Amniotic epithelial cell (primary cell): ENCODE measurements around the gene PWWP2B.
A peak's percentile ranks its signal among the peaks of the same experiment; 100 is the strongest.
"Not testable (repeated sequence)": the region's sequence is repeated elsewhere in the genome, so short reads cannot be mapped to it uniquely, and the experiment has no call there.

Source experiments
- DNase-seq: peaks from one replicate; pipeline ENCODE4 v3.0.0-alpha.2; 2010; ENCODE audit warnings: low read depth

Gene PWWP2B

DNA sequence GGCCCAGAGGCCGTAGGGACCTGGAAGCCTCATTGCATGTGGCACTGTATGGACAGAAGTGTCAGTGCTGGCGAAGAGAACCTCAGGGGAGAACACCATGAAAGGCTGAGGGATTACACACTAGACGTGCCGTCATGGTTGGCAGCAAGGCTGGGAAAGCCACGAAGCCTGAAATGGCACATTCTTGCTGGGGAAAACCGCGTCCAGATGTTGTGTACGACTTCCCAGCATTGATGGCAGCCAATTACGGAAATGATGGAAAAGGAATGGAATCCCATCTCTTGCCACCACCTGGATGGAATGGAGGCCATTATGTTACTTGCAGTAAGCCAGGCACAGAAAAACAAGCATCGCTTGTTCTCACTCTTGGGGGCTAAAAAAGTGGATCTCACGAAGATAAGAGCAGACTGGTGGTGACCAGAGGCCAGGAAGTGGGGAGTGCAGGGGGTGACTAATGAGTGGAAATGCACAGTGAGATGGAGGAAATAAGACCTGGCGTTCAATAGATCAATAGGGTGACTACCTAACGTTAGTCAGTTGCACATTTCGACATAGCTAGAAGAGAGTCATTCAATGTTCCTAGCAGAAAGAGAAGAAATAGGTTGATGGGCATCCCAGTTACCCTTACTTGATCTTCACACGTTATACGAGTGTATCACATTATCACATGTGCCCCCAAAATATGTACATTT, 14.6 kb upstream of the PWWP2B start:
- no peak for DNase-seq

GRCh38 chr10:132383101-132383500, 13.9 kb upstream of the PWWP2B start:
- DNase-seq: no peak

GRCh38 chr10:132383751-132384196, 13.2 kb upstream of the PWWP2B start:
- no peak for DNase-seq

- no peak for DNase-seq
Measured at GRCh38 chr10:132384618-132385388, 12.2 kb upstream of the PWWP2B start.

- no peak for DNase-seq
Measured at GRCh38 chr10:132385389-132385667, 11.7 kb upstream of the PWWP2B start.

GRCh38 chr10:132385721-132386418, 11.1 kb upstream of the PWWP2B start:
- no peak for DNase-seq

DNA sequence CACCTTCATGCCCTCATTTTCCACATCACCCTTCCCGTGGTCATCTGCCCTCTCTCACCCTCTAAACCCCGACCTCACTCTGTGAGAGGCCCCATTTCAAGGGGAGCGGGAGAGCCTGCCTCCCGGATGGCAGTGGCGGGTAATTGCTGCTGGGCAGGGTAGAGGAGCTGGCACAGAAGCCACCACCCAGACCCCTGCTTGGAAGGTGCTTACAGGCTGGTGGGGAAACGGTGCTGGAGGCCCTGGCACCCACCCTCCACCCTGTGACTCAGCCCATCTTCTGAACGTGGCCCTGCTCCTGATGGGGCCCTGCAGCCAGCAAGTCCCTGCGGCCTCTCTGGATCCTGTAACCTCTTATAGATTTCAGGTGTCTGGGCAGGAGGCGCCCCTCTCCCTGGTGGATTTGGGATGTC, 10.6 kb upstream of the PWWP2B start:
- no peak for DNase-seq

DNA sequence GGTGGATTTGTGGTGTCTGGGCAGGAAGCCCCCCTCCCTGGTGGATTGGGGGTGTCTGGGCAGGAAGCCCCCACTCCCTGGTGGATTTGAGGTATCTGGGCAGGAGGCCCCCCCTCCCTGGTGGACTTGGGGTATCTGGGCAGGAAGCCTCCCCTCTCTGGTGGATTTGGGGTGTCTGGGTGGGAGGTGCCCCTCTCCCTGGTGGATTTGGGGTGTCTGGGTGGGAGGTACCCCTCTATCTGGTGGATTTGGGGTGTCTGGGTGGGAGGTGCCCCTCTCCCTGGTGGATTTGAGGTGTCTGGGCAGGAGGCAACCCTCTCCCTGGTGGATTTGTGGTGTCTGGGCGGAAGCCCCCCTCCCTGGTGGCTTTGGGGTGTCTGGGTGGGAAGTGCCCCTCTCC, 10.1 kb upstream of the PWWP2B start:
- DNase-seq: not testable (repeated sequence)

DNA sequence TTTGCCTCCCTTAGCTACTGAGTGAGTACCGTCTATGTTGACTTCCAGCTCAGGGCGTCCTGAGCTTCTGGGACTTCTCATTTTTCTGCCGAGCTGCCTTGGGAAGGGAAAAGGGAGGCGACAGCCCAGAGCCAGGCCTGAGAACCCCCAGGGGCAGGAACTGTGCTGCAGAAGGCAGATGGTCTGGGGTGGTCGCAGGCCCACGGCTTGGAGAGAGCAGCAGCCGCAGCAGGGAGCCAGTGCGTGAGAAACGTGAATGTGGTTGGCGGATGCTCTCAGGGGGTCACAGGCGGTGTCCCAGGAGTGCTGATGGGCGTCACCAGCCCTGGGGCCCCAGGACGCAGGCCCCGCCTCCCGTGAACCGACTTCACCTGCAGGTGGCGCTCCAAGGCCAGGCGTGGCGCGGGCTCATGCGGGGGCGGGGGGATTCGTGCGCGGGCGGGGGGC, 9.2 kb upstream of the PWWP2B start:
- no peak for DNase-seq

DNA sequence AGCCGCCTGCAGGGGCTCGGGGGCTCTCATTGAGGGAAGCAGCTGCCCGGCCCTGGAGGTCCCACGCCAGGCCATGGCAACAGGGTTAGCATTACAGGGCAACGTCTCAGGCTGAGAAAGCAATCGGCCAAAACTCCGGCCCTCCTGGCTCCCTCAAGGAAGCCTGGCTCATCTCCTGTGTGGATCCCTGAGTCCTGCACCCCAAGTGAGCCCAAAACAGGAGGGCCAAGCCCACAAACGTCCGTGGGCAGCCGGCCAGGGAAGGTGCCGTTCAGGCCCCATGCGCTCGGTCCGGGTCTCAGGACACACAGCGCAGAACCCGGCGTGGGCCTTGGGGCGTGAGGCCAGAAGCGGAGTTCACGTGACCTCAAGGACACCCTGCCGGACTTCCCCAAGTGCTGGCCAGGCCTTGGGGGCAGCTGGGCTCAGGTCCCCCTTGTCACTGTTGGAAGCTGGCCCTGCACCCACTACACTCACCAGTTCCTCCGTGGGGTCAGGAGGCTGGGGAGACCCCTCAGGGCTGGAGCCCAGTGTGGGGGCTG, 8.0 kb upstream of the PWWP2B start:
- DNase-seq: no peak

GRCh38 chr10:132389433-132390169, 7.4 kb upstream of the PWWP2B start:
- DNase-seq: no peak

GRCh38 chr10:132390170-132390920, 6.7 kb upstream of the PWWP2B start:
- peak; percentile 33 for DNase-seq

- DNase-seq: no peak
Measured at GRCh38 chr10:132390921-132391675, 5.9 kb upstream of the PWWP2B start.

DNA sequence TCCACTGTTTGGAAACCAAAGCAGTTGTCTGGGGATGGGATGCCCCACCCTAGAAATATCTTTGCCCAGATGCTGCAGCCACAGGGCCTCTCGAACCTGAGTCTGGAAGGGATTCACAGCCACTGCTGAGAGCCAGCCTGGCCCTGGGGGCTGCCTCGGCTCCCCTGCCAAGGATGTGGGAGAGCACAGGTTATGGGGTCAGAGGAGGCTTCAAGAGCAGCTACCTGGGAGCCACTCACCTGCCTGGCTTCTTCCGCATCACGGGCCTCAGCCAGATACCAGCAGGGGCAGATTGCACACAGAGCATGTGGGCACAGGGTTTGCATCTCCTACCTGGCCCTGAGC, 5.4 kb upstream of the PWWP2B start:
- no peak for DNase-seq

DNA sequence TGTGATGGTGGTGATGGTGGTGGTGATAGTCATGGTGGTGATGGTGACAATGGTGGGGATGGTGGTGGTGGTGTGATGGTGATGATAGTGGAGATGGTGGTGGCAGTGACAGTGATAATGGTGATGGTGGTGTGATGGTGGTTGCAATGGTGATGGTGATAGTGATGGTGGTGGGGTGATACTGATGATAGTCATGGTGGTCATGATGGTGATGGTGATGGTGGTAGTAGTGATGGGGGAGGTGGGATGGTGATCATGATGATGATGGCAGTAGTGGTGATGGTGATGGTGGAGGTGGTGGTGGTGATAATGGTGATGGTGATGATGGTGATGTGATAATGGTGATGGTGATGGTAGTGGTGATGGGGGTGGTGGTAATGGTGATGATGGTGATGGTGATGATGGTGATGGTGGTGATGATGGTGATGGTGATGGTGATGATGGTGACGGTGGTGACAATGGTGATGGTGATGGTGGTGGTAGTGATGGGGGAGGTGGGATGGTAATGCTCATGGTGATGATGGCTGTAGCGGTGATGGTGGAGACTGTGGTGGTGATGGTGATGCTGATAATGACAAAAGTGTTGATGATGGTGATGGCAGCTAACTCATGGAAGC, 4.7 kb upstream of the PWWP2B start:
- no peak for DNase-seq

DNA sequence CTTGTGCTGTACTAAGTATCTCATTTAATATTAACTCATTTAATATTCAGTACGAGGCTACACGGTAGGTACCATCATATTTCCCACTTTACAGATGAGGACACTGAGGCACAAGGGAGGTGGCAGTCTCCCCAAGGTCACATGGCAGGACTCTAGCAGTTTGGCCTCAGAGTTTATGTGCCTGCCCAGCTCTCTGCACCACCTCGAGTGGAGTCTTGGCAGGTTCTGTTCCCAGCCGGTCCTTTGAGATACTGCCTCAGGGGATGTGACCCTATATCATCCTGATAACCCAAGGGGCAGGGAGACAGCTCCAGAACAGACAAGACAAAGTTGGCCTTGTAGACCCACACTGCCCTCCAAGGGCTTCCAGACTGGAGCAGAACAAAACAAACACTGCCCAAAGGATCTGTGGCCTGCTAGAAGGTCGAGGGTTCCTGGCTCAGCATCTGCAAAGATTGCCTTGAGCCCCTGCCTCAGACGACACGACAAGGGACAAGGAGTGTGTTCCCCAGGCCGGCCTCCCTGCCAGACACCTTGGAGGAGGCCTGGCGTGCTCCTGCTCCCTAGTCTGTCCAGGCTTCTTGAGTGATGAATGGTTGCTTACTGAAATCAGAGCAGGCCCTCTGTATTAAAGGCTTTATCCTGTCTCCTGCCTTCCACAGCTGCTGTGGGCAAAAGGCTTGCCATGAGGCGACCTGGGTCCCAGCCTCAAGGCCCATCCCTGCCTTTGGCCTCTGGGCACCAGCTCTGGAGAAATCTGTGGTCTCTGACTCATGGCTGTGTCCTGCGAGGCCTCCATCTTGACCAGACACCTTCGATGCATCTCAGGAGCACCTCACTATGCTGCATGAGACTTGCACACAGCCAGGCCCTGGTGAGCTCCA, 3.9 kb upstream of the PWWP2B start:
- peak; percentile 81 for DNase-seq

DNA sequence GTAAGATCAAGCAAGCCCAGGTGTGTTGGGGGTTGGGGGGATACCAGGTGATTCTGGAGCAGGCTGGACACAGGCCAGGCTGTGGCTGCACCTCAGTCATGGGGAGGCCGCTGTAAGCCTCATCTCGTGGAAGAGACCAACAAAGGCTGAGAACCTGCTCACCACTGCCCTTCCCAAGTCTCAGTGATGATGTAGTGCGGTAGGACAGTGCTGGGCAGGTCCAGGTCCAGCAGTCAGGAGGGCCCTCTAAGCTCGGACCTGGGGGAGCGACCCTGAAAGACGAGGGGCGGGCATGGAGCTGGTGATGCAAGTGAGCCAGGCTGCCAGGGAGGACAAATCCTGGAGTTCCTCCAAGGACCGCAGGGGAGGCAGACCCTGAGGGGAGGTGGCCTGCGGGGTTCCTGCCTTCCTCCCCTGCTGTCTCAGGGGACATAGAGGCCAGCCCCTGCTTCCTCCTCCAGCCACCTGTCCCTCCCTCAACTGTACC, 3.3 kb upstream of the PWWP2B start:
- DNase-seq: no peak

DNA sequence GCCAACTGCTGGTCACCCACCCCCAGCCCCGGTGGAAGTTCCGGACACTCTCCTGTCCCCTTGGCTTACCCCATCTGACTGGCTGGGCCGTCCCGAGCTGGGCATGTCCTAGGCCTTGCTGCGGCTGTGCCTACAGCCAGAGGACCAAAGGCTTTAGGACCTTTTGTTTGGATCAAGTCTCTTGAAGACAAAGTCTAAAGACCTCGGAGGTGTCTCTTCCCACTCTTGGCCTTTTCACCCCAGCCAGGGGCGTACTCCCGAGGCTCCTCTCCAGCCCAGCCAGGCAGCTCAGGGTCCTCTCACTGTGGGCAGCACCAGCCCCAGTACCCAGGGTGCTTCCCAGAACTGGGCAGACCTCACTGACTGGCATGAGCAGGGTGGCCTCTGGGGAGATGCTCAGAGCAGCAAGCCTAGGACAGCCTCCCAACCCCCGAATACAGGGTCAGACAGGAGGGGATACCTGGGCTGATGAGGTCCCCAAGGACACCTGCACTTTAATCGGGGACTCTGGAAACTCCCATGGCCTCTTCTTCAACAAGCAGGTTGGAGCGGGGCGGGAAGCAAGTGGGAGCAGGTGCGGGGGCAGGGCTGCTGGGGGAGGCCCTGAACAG, 2.7 kb upstream of the PWWP2B start:
- DNase-seq: no peak
